ENCODE measurements around the gene PDE6A.

The PDE6A gene

DNA sequence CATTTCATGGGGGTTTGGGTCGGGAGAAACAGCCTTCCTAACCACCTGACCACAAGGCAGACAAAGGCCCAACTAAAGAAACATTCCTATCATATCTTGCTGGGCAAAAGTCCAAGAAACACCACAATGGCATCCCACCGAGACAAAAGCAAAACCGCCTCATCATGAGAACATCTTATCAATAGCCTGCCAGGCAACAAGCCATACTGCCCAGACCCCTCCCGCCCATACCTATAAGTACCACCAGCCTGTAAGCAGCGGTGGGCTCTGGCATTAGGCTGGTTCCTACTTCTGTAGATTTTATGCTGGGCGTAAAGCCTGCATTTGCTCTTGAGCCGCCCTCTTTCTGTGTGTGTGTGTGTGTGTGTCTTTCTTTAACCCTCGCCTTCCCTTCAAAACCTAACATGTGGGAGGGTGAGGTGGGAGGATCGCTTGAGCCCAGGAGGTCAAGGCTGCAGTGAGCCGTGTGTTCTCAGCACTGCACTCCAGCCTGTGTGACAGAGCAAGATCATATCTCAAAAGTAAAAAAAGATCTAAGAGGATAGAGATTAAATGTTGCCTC is 56.9 kb downstream of the PDE6A start:
- no peak overlapping the region for H3K4me2 ChIP-seq (ENCODE audit: low read depth, low read length, poor library complexity, severe bottlenecking)
- no peaks in the 10 kb centered on the region for H3K36me3 ChIP-seq (ENCODE audit: insufficient read depth, low read length)
- H4K20me1 ChIP-seq (ENCODE audit: insufficient read depth, low read length, poor library complexity, severe bottlenecking) = no peaks in the 10 kb centered on the region
- no peak overlapping the region for H3K9ac ChIP-seq (ENCODE audit: low read depth, low read length, poor library complexity, severe bottlenecking)
- no peaks in the 10 kb centered on the region for H3K9me3 ChIP-seq (ENCODE audit: insufficient read depth, low read depth, low read length)
- H3K4me1 ChIP-seq (ENCODE audit: insufficient read depth, low read length, poor library complexity, severe bottlenecking) = no peaks in the 10 kb centered on the region
- no peaks in the 10 kb centered on the region for H3K27me3 ChIP-seq (ENCODE audit: insufficient read depth, low read length, poor library complexity, severe bottlenecking)
- TF ChIP-seq, protein P1, sequence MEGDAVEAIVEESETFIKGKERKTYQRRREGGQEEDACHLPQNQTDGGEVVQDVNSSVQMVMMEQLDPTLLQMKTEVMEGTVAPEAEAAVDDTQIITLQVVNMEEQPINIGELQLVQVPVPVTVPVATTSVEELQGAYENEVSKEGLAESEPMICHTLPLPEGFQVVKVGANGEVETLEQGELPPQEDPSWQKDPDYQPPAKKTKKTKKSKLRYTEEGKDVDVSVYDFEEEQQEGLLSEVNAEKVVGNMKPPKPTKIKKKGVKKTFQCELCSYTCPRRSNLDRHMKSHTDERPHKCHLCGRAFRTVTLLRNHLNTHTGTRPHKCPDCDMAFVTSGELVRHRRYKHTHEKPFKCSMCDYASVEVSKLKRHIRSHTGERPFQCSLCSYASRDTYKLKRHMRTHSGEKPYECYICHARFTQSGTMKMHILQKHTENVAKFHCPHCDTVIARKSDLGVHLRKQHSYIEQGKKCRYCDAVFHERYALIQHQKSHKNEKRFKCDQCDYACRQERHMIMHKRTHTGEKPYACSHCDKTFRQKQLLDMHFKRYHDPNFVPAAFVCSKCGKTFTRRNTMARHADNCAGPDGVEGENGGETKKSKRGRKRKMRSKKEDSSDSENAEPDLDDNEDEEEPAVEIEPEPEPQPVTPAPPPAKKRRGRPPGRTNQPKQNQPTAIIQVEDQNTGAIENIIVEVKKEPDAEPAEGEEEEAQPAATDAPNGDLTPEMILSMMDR (conservative IDR thresholded peaks at IDR 0.05; ENCODE audit: low read length) = no peak
- TF ChIP-seq EZH2phosphoT487 (IDR thresholded peaks at IDR 0.05; ENCODE audit: borderline replicate concordance) = no peak
- H3F3A ChIP-seq (ENCODE audit: low read depth) = no peaks in the 10 kb centered on the region
- H3K79me2 ChIP-seq (ENCODE audit: insufficient read depth, low read length) = no peaks in the 10 kb centered on the region
- no peak overlapping the region for H3K4me3 ChIP-seq (ENCODE audit: low read length, poor library complexity, severe bottlenecking)
- H2AFZ ChIP-seq (ENCODE audit: low read length) = no peak overlapping the region
- H3K9me2 ChIP-seq (replicated peaks; ENCODE audit: low read depth, low read length) = no peaks in the 10 kb centered on the region

DNA sequence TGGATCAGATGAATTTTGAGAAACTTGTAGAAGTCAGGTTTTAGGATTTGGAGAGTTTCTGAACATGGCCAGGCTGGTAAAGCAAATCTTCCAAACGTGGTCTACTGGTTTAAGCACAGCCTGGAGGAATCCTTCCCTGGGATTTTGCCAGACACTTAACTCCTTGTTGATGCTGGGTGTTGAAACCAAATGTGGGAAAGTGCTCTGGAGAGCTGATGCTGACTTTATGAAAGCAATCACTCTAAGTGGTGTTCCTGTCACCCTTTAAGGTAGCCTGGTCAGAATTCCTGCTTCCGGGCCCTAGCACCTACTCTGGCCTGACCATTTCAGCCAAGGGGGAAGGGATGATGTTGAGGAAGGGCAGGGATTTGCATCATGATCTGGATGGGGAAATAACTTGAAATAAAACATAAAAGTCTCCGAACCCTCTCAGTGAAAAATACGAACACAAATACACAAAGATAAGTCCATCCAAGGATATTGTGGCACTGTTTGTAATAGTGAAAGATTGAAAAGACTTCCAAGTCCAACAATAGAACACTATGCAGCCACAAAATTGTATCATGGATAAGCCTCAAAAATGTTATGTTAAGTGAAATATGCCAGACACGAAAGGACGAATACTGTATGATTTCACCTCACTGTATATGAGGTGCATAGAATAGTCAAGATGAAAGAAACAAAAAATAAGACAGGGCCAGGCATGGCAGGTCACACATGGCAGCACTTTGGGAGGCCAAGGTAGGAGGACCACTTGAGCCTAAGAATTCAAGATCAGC is 57.7 kb downstream of the PDE6A start:
- no peak for TF ChIP-seq EZH2phosphoT487 (IDR thresholded peaks at IDR 0.05; ENCODE audit: borderline replicate concordance)
- TF ChIP-seq, protein P1 (conservative IDR thresholded peaks at IDR 0.05; ENCODE audit: low read length) = no peak

DNA sequence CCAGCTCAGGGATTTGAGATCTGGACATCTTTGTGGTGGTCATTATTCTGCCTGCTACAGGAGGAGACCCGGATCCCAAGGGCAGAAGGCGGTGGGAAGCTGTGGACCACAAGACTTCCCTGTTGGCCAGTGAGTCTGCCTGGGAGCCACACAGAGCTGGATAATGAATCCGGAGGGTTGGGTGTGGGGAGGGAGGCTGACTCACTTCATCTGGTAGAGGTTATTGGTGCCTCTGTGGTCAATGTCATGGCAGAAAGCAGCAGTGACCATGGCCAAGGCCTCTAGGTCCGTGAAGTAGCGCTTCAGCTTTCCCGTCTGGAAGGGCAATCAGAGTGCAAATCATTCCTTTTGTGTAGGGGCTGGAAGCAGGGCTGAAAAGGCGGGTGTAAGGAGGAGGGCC is 58.5 kb downstream of the PDE6A start:
- Histone ChIP-seq H3K36me3 (ENCODE audit: insufficient read depth, low read length) (no peaks in the 10 kb centered on the region), H3K9ac (ENCODE audit: low read depth, low read length, poor library complexity, severe bottlenecking) (no peak overlapping the region), H3K4me2 (ENCODE audit: low read depth, low read length, poor library complexity, severe bottlenecking) (no peak overlapping the region), H3K9me2 (replicated peaks; ENCODE audit: low read depth, low read length) (no peaks in the 10 kb centered on the region), H3K4me1 (ENCODE audit: insufficient read depth, low read length, poor library complexity, severe bottlenecking) (no peaks in the 10 kb centered on the region), H4K20me1 (ENCODE audit: insufficient read depth, low read length, poor library complexity, severe bottlenecking) (no peaks in the 10 kb centered on the region), H3K4me3 (ENCODE audit: low read length, poor library complexity, severe bottlenecking) (no peak overlapping the region), H3K9me3 (ENCODE audit: insufficient read depth, low read depth, low read length) (no peaks in the 10 kb centered on the region), H3K27me3 (ENCODE audit: insufficient read depth, low read length, poor library complexity, severe bottlenecking) (no peaks in the 10 kb centered on the region), H3F3A (ENCODE audit: low read depth) (no peaks in the 10 kb centered on the region), H2AFZ (ENCODE audit: low read length) (no peak overlapping the region), H3K79me2 (ENCODE audit: insufficient read depth, low read length) (no peaks in the 10 kb centered on the region)
- TF ChIP-seq, protein P1 (conservative IDR thresholded peaks at IDR 0.05; ENCODE audit: low read length) = no peak
- TF ChIP-seq EZH2phosphoT487 (IDR thresholded peaks at IDR 0.05; ENCODE audit: borderline replicate concordance) = no peak

More for the DNA sequence above, 57.7 kb downstream of the PDE6A start:
- H3K27me3 ChIP-seq (ENCODE audit: insufficient read depth, low read length, poor library complexity, severe bottlenecking) = no peaks in the 10 kb centered on the region
- H3K79me2 ChIP-seq (ENCODE audit: insufficient read depth, low read length) = no peaks in the 10 kb centered on the region
- no peaks in the 10 kb centered on the region for H3F3A ChIP-seq (ENCODE audit: low read depth)
- no peaks in the 10 kb centered on the region for H3K36me3 ChIP-seq (ENCODE audit: insufficient read depth, low read length)
- no peaks in the 10 kb centered on the region for H3K9me2 ChIP-seq (replicated peaks; ENCODE audit: low read depth, low read length)
- no peak overlapping the region for H3K9ac ChIP-seq (ENCODE audit: low read depth, low read length, poor library complexity, severe bottlenecking)
- H2AFZ ChIP-seq (ENCODE audit: low read length) = no peak overlapping the region
- no peak overlapping the region for H3K4me2 ChIP-seq (ENCODE audit: low read depth, low read length, poor library complexity, severe bottlenecking)
- H4K20me1 ChIP-seq (ENCODE audit: insufficient read depth, low read length, poor library complexity, severe bottlenecking) = no peaks in the 10 kb centered on the region
- H3K4me3 ChIP-seq (ENCODE audit: low read length, poor library complexity, severe bottlenecking) = no peak overlapping the region
- no peaks in the 10 kb centered on the region for H3K4me1 ChIP-seq (ENCODE audit: insufficient read depth, low read length, poor library complexity, severe bottlenecking)
- H3K9me3 ChIP-seq (ENCODE audit: insufficient read depth, low read depth, low read length) = no peaks in the 10 kb centered on the region

Data from Loucy (cell line).